OCI-LY1 (cell line): ENCODE results near the gene TP53TG5.

Source experiments
- H2AFZ ChIP-seq: fragments of 200-600 bp; sonication (generic), shearing (Covaris generic); 2 replicates; pipeline ENCODE4 v1.6.0; 2014; ENCODE audit warnings: antibody characterized with exemption, mild to moderate bottlenecking, low read length
- H3F3A ChIP-seq: fragments of 200-600 bp; sonication (generic), shearing (Covaris generic); 2 replicates; pipeline ENCODE4 v1.6.0; 2014; ENCODE audit warnings: mild to moderate bottlenecking, antibody characterized with exemption, low read length, moderate library complexity; ENCODE audit not compliant: insufficient read depth
- H3K27ac ChIP-seq: fragments of 200-600 bp; sonication (generic); 2 replicates; pipeline ENCODE4 v1.5.1; 2014; ENCODE audit warnings: low read length, mixed run types, mild to moderate bottlenecking, low read depth; ENCODE audit not compliant: poor library complexity, severe bottlenecking
- H3K27me3 ChIP-seq: fragments of 200-600 bp; sonication (generic); 2 replicates; pipeline ENCODE4 v1.6.0; 2014; ENCODE audit warnings: antibody characterized with exemption, mild to moderate bottlenecking, low read length, moderate library complexity; ENCODE audit not compliant: insufficient read depth
- H3K36me3 ChIP-seq: fragments of 200-600 bp; sonication (generic); 2 replicates; pipeline ENCODE4 v1.6.1; 2014; ENCODE audit warnings: mild to moderate bottlenecking, antibody characterized with exemption, low read length, moderate library complexity, mixed read lengths; ENCODE audit not compliant: insufficient read depth
- H3K4me1 ChIP-seq: fragments of 200-600 bp; sonication (generic); 2 replicates; pipeline ENCODE4 v1.5.1; 2014; ENCODE audit warnings: mild to moderate bottlenecking, low read length, moderate library complexity; ENCODE audit not compliant: insufficient read depth, severe bottlenecking
- H3K4me2 ChIP-seq: fragments of 200-600 bp; sonication (generic), shearing (Covaris generic); 2 replicates; pipeline ENCODE4 v1.6.1; 2014; ENCODE audit warnings: low read length
- H3K4me3 ChIP-seq: fragments of 200-600 bp; sonication (generic); 2 replicates; pipeline ENCODE4 v1.5.1; 2014; ENCODE audit warnings: low read length, low read depth, mild to moderate bottlenecking, mixed read lengths; ENCODE audit not compliant: poor library complexity, severe bottlenecking
- H3K79me2 ChIP-seq: fragments of 200-600 bp; shearing (Covaris generic); 2 replicates; pipeline ENCODE4 v1.6.1; 2016; ENCODE audit warnings: mixed run types, low read length, mixed read lengths; ENCODE audit not compliant: insufficient read depth
- H3K9ac ChIP-seq: fragments of 200-600 bp; sonication (generic), shearing (Covaris generic); 2 replicates; pipeline ENCODE4 v1.6.1; 2014; ENCODE audit warnings: mild to moderate bottlenecking, low read length, mixed read lengths
- H3K9me2 ChIP-seq: fragments of 200-600 bp; sonication (generic), shearing (Covaris generic); 2 replicates; pipeline ENCODE4 v1.6.1; 2014; ENCODE audit warnings: low read depth, mild to moderate bottlenecking, low read length, mixed read lengths
- H3K9me3 ChIP-seq: fragments of 200-600 bp; shearing (Covaris generic); 2 replicates; pipeline ENCODE4 v1.6.1; 2014; ENCODE audit warnings: low read length, mixed read lengths
- H4K20me1 ChIP-seq: fragments of 200-600 bp; sonication (generic), shearing (Covaris generic); 2 replicates; pipeline ENCODE4 v1.6.0; 2016; ENCODE audit warnings: mild to moderate bottlenecking, low read length; ENCODE audit not compliant: insufficient read depth
- CTCF ChIP-seq: fragments of 200-600 bp; sonication (generic), shearing (Covaris generic); IDR thresholded peaks from 2 replicates; pipeline ENCODE4 v1.5.1; 2017; ENCODE audit warnings: mild to moderate bottlenecking, antibody characterized with exemption, low read length, moderate library complexity, mixed read lengths
- EZH2 ChIP-seq: fragments of 200-600 bp; sonication (generic), shearing (Covaris generic); IDR thresholded peaks from 2 replicates; pipeline ENCODE4 v1.8.0; 2017; ENCODE audit warnings: borderline replicate concordance, mixed run types, mild to moderate bottlenecking, antibody characterized with exemption, low read length, moderate library complexity, mixed read lengths

Gene TP53TG5

GRCh38 chr20:45419188-45420091 is 41.3 kb upstream of the TP53TG5 start:
- TF ChIP-seq EZH2, result no peak
- no peak; the same call in 1 of the 2 replicates for TF ChIP-seq CTCF
- Histone ChIP-seq H3K27me3 (no peaks in the 10 kb centered on the region), H3K9me2 (no peaks in the 10 kb centered on the region), H3K4me1 (peaks cover 50% of the 10 kb centered on the region), H3K36me3 (peaks cover 50% of the 10 kb centered on the region), H3F3A (no peaks in the 10 kb centered on the region), H3K4me3 (peak overlapping the region; percentile 45), H2AFZ (no peak overlapping the region), H3K9me3 (no peaks in the 10 kb centered on the region), H4K20me1 (no peaks in the 10 kb centered on the region), H3K4me2 (peak overlapping the region; percentile 99), H3K9ac (peak overlapping the region; percentile 51; the same call in 1 of the 2 replicates), H3K27ac (peak overlapping the region; percentile 86), H3K79me2 (peaks cover 14% of the 10 kb centered on the region)

GRCh38 chr20:45416917-45417316 is 38.8 kb upstream of the TP53TG5 start:
- Histone ChIP-seq H3K9ac (peak overlapping the region; percentile 87), H3K36me3 (peaks cover 28% of the 10 kb centered on the region), H3K27ac (no peak overlapping the region), H2AFZ (no peak overlapping the region), H3K4me1 (peaks cover 50% of the 10 kb centered on the region), H3K79me2 (peaks cover 14% of the 10 kb centered on the region), H4K20me1 (no peaks in the 10 kb centered on the region), H3K27me3 (no peaks in the 10 kb centered on the region), H3K9me3 (no peaks in the 10 kb centered on the region), H3K4me3 (peak overlapping the region; percentile 87), H3F3A (no peaks in the 10 kb centered on the region), H3K9me2 (no peaks in the 10 kb centered on the region), H3K4me2 (peak overlapping the region; percentile 99)
- TF ChIP-seq CTCF (no peak), EZH2 (no peak)

DNA sequence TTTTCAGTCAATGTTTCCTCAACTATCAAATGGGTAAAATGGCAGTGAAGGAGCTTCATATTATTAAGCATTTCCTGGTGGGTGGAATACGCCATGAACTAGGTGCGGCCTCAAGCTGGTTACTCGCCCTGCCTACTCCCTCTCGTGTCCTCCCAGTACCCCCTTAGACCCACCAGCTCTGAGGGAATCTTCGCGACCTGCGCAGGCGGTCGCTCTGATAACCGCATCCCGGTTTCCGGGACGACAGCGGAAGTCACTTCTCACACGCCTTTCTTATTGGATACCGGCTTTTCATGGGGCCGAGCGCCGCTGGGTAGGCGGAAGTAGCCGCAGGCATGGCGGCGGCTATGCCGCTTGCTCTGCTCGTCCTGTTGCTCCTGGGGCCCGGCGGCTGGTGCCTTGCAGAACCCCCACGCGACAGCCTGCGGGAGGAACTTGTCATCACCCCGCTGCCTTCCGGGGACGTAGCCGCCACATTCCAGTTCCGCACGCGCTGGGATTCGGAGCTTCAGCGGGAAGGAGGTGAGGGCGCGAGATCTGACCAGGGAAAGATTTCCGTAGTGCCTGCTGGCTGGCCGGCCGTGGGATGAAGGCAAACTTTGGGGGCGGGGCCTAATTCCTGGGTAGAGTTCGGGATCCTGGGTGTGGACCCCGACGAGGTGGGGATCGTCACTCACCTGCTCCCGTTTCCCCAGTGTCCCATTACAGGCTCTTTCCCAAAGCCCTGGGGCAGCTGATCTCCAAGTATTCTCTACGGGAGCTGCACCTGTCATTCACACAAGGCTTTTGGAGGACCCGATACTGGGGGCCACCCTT is 37.9 kb upstream of the TP53TG5 start, which contains the start of gene PIGT:
TSS of gene PIGT (plus strand) at position 320 of the 816 bp plus-strand sequence. CDS start at position 336, 16 bp downstream.
- peak within 1 kb of the TSS; percentile 87 for H3K4me3 ChIP-seq
- H3K79me2 ChIP-seq, result peaks cover 14% of the 10 kb centered on the region
- H3K36me3 ChIP-seq, result peaks cover 21% of the 10 kb centered on the region
- H2AFZ ChIP-seq, result peak within 1 kb of the TSS; percentile 49; the same call in 1 of the 2 replicates
- TF ChIP-seq CTCF, result no peak
- no peak for TF ChIP-seq EZH2
- no peaks in the 10 kb centered on the region for H3K9me2 ChIP-seq
- H3K9ac ChIP-seq, result peak within 1 kb of the TSS; percentile 87
- no peaks in the 10 kb centered on the region for H3K27me3 ChIP-seq
- peak within 1 kb of the TSS; percentile 99 for H3K4me2 ChIP-seq
- no peaks in the 10 kb centered on the region for H3F3A ChIP-seq
- H3K4me1 ChIP-seq, result peaks cover 50% of the 10 kb centered on the region
- peak within 1 kb of the TSS; percentile 11 for H3K27ac ChIP-seq
- no peaks in the 10 kb centered on the region for H4K20me1 ChIP-seq
- no peaks in the 10 kb centered on the region for H3K9me3 ChIP-seq
